ENCODE data around the gene KCNG2.

The KCNG2 gene

GRCh38 chr18:79823120-79823519 is 25.4 kb downstream of the KCNG2 start:
- DNase-seq = no peak

DNA sequence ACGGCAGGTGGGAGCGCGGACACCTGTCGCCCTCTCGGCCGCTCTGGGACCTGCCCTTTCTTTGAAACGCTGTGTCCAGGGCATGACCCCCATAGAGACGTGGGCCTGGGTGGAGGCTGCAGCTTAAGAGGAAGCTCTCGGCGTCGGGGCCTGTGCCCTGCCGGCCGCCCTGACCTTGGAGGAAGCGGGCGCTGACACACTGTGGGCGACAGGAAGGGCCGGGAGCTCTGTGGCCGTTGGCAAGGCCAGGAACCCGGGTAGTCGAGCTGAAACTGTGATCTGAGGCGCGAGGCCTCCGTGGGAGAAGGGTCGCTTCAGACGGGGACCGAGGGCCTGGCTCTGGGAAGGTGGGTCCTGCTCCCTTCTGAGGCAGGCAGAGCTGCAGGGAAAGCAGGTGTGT is 28.2 kb downstream of the KCNG2 start:
- DNase-seq = no peak

GRCh38 chr18:79826966-79827365 is 29.2 kb downstream of the KCNG2 start:
- DNase-seq = no peak

DNA sequence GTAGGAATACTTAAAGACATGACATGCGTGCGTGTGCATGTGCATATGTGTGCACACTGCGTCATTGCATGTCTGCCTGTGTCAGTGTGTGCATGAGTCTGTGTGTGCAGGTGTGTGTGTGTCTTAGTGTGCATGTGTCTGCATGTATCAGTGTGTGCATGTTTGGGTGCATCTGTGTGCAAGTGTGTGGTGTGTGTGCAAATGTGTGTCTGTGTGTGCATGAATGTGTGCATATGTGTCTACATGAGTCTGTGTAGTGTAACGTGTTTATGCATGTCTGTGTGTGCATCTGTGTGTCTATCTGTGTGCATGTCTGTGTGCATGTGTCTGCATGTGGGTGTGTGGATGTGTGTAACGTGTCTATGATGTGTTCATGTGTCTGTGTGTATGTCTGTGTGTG is 30.5 kb downstream of the KCNG2 start:
- DNase-seq = no peak

DNA sequence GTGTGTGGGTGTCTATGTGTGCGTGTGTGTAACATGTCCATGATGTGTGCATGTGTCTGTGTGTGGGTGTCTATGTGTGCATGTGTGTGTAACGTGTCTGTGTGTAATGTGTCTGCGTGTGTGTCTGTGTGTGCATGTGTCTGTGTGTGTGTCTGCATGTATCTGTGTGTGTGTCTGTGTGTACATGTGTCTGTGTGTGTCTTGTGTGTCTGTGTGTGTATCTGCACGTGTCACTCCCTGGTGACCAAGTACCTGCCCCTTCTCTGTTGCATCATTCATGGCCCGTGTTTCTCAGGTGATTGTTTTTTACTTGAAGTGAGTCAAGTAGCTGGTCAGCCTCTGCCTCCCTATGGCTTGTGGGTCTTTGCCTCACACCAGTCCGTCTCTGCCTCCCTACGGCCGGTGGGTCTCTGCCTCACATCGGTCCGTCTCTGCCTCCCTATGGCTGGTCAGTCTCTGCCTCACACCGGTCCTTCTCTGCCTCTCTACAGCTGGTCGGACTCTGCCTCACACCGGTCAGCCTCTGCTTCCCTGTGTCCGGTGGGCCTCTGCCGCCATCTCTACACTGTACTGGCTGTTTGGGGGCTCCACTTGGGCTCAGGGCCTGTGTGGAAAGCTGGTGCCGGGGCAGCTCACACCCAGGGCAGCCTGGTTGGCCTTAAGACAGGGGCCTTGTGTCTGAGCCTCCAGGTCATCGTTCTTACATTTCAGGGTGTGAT is 31.6 kb downstream of the KCNG2 start:
- no peak for DNase-seq

DNA sequence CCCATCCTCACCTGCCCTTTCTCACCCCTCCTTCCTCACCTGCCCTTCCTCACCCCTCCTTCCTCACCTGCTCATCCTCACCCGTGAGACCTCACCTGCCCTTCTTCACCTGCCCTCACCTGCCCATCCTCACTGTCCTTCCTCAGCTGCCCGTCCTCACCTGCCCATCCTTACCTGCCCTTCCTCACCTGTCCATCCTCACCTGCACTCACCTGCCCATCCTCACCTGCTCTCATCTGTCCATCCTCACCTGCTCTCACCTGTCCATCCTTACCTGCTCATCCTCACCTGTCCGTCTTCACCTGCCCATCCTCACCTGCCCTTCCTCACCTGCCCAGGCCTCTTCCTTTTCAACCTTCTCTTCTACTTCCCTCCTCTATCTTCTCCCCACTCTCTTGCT is 34.4 kb downstream of the KCNG2 start:
- DNase-seq = no peak

DNA sequence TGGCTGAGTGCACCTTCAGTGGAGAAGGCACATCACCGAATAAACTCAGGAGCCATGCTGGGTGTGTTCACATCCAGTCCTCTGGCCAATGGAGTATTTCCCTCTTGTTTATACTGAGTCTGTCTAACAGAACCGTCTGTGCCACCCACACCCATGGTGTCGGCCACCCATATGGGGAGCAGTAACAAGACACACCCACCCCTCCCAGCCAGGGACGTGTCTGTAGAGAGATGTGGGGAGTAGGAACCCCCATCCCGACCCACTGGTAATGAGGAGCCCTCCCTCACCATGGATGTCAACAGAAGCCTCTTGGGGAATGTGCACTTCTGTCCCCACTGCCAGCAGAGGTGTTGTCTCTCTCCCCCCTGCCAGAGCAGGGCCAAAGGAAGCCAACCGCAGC is 37.1 kb downstream of the KCNG2 start:
- no peak for DNase-seq

- no peak for DNase-seq
Observed at GRCh38 chr18:79841936-79842335, 44.2 kb downstream of the KCNG2 start.

GRCh38 chr18:79844999-79845563 is 47.3 kb downstream of the KCNG2 start:
- no peak for DNase-seq

GRCh38 chr18:79846936-79847557 is 49.3 kb downstream of the KCNG2 start:
- no peak for DNase-seq

DNA sequence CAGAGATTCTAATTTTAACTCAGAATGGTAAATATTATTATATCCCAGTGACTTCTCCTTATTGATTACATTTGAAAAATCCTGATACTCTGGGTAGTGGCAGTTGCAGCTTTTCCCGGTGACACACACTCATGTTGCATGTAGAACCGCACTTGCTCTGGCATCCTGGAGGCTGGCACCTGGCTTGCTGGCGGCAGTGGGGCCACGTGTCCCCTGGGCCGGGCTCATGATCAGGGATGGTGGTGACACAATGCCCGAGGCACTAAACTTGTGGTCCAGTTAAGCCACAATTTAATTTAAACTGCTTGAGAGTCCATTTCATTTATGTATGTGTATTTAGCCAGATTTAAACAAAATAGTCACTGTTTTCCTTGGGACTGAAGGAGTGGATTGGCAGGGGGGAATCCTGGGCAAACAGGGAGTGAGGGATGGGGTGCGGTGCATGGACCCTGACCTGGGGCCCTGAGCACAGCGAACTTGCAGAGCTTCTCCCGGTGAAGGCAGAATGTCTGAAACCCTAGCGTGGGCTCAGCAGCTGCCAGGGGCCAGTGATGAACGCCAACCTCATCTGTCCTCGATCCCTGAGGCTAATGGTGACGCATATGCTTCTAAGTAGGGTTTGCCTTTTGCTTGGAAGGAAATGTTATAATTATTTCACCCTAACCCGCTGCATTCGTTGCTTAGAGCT is 50.0 kb downstream of the KCNG2 start:
- DNase-seq = no peak

DNA sequence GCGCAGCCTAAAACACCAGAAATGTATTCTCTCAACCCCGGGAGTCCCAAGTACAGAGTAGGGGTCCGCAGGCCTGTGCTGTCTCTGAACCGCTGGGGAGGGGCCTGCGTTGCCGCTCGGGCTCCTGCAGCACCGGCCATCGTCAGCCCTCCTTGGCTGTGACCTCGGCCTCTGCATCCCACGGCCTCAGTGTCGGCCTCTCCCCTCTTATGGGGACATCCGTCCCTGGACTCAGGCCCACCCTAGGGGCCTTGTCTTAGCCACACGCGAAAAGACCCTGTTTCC is 50.5 kb downstream of the KCNG2 start:
- DNase-seq = no peak

- DNase-seq = no peak
Observed at GRCh38 chr18:79848579-79849327, 51.0 kb downstream of the KCNG2 start.

- no peak for DNase-seq
Observed at GRCh38 chr18:79849328-79850207, 51.8 kb downstream of the KCNG2 start.

GRCh38 chr18:79850731-79851130 is 53.0 kb downstream of the KCNG2 start:
- no peak for DNase-seq

GRCh38 chr18:79851489-79851888 is 53.8 kb downstream of the KCNG2 start:
- no peak for DNase-seq

GRCh38 chr18:79851950-79852349 is 54.2 kb downstream of the KCNG2 start:
- no peak for DNase-seq

- DNase-seq = no peak
Observed at GRCh38 chr18:79852561-79853302, 55.0 kb downstream of the KCNG2 start.

DNA sequence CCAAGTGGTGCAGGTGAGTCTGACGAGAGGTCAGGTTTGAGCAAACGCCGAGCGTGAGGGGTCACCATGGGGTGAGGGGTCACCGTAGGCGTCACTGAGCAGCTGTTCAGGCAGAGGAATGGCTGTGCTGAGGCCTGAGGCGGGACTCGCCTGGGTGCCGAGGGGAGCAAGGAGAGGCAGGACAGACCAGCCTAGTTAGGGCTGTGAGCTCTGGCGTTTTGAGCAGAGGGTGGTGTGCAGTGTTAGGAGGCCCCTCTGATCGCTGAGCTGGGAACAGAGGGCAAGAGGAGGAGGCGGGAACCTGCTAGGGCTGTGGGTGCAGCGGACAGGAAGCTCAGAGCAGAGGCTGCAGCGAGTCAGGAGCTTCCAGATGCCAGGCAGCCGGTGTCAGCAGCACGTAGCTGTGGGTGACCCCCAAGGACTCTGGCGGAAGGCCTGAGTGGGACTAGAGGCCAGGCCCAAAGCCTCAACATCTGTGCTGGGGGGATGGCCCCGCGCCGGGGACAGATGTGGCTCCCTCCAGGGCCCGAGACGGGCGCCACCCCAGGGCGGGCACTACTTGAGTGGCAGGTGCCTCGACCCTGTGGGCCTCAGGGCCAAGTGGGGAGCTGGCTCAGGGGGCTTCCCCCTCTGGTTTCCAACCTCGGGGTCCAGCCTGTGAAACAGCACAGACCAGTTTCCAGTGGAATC is 55.7 kb downstream of the KCNG2 start:
- no peak for DNase-seq

GRCh38 chr18:79853993-79854364 is 56.2 kb downstream of the KCNG2 start:
- DNase-seq = no peak

Data from DMS153 (cell line).